NCI-H748 (cell line): ENCODE results near the gene GALNT16.

Experiments used
- DNase-seq: peaks from one replicate; lab custom pipeline; 2025; ENCODE audit not compliant: unreplicated experiment; lab: John Stamatoyannopoulos, UW

The GALNT16 gene

DNA sequence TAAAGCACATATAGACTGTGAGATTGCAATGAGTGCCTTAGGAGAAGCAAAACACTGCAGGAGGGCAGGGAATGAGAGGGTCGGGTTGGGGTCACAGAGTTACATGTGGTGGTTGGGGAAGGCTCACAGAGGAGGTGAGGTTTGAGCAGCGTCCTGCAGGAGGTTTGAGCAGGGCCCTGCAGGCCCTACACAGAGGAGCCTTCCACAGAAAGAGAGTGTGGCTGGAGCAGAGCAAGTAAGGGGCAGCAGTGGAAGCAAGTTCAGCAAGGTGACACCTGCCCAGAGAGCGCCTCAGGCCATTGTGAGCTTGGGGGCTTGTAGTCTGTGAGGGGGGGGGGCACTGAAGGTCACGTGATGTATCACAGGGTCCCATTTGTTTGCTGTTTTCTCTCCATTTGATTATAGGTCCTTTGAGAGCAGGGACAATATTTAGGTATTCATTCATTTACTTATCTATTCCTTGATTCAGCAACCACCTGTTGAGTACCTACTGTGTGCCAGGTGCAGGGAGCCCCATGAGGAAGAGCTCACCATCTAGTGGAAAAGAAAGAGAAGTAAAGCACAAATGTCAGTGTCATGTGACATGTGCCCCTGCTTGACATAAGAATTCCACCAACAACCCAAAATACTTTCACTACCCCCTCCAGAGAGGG lies 56.6 kb downstream of the GALNT16 start:
- DNase-seq = no peak

- DNase-seq = no peak
Measured at GRCh38 chr14:69317102-69317755, 57.3 kb downstream of the GALNT16 start.

- DNase-seq = no peak
Measured at GRCh38 chr14:69317780-69318179, 57.8 kb downstream of the GALNT16 start.

DNA sequence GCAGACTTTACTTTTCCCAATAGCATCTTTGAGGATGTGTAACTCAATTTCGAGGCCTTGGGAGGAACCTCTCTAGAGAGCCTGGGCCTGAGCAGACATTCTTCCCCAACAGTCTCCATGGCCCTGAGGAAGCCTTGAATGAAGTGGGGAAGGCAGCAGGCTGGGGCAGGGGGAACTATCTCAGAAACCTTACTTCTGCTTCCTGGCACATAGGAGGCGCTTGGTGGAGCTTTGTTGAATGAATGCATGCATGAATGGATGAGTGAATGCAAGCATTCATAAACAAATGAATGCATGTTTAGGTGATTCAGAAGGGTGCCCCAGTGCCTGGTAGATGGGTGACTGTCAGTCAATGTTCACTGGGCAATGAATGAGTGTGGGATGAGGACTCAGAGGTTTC lies 58.3 kb downstream of the GALNT16 start:
- no peak for DNase-seq

GRCh38 chr14:69318901-69319475 lies 59.0 kb downstream of the GALNT16 start:
- no peak for DNase-seq

DNA sequence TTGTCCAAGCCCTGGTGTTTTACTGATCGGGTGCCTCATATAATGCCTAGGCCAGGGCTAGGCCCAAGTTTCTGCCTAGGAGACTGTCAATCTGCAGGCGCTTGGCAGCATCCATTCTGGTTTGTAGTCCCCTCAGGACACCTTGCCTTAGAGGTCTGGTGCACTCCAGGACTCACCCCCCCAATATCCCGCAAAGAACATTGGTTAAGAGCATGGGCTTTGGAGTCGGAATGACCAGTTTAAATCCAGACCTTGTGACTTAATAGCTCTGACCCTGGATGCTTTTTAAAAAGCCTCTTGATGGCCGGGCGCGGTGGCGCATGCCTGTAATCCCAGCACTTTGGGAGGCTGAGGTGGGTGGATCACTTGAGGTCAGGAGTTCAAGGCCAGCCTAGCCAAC lies 60.0 kb downstream of the GALNT16 start:
- no peak for DNase-seq

DNA sequence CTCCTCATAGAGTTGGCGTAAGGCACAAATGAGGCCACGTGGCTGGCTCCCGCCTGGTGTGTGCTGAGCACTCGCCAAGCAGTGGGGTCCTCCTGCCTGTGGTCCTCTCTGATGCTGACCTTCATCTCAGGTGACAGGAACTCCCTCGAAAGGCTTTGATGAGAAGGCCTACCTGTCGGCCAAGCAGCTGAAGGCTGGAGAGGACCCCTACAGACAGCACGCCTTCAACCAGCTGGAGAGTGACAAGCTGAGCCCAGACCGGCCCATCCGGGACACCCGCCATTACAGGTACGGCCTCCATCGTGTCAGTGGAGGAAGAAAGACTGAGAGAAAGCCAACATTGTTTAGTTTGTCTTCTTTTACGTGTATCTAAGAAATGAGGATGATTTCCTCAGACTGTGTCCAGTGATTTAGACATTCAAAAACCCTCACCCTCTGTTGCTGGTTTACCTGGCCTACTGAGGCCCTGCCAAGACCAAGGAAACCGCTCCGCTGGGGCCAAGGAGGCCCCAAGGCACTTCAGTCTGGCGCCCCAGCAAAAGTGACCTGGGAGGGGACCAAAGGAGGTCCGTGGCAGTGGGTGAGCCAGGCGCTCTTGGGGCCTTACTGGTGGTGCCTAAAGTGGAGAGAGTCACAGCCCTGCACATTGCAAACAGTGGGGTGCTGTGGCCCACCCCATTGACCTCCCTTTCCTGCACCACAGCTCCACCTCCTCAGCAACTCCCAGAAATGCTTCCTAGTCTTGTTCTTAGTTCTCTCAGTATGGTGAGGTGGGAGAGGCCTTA lies 60.8 kb downstream of the GALNT16 start:
- no peak for DNase-seq

DNA sequence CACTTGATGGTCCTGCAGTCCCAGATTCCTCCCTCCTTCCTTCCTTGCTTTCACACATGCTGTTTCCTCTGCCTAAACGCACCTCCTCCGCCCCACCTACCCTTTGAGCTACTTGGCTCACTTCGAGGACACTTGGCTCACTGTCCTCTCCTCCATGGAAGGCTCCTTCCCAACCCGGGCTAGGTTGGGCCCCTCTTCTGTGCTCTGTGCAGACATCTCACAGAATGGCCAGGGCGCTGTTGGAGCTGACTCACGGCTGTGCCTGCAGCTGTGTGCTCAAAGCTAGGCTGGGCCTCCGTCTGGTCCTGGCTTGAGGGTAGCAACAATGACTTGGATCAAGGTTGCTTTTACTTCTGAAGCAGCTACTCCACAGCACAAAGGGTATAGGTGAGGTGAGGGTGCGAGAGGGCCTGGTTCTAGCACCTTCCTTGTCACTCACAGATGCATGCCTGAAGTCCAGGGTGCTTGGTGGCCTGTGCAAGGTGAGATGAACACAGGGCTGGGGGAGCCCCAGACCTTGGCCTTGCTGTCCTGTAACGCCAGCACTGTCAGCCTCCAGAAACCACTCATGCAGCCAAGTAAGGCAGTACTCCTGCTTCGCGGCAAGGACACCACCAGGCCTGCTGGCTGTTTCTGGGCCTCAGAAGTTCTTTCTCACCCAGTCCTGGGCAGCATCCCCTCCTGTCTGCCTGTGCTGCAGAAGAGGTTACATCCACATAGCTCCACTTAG lies 61.8 kb downstream of the GALNT16 start:
- no peak for DNase-seq

- no peak for DNase-seq
Measured at GRCh38 chr14:69323266-69323998, 63.5 kb downstream of the GALNT16 start.

GRCh38 chr14:69323999-69324282 lies 64.0 kb downstream of the GALNT16 start:
- DNase-seq = no peak

GRCh38 chr14:69324341-69324931 lies 64.5 kb downstream of the GALNT16 start:
- DNase-seq = no peak

GRCh38 chr14:69325086-69325485 lies 65.1 kb downstream of the GALNT16 start:
- no peak for DNase-seq

DNA sequence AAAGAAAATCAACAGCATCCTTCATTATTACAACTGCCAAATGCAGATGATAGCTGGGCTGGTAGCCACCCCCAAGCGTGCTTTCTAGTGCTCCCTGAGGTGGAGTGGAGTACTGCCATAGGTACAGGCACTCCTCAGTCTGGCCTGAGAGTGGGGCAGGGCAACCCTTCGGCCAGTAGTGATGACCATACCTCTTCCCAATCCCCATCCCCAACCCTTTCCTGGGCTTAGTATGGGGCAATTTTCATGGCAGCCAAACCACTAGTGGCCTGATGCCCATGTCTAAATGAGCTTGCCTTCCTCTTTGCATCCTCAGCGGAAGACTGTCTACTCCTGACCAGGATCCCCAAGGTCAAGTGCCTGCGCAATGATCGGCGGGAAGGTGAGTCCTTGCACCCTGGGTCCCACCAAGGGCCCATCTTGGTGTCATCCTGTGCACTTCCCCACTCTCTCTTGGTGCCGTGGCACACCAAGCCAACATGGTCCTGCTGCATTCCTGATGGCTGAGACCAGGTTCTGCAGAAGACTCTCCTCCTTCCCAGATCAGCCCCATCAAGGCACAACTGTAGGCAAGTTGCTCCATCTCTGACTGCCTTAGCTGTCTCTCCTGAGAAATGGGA lies 65.8 kb downstream of the GALNT16 start:
- DNase-seq = no peak

DNA sequence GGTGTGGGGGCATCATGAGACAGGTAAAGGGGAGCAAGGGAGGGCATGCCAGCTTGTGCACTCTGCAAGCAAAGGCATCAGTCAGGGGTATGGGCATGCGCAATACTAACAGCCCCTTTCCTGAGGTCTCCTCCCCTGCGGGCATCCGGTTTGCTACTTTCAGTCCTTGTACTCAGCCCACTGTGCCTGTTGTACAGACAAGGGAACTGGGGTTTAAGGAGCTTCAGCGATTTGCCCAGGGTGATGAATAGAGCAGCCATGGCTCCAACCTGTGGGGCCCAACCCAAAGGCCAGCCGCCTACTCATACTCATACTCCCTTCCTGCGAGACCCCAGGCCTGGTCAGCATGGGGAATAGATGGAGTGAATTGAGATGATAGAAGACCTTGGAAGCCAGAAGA lies 66.7 kb downstream of the GALNT16 start:
- DNase-seq = no peak

DNA sequence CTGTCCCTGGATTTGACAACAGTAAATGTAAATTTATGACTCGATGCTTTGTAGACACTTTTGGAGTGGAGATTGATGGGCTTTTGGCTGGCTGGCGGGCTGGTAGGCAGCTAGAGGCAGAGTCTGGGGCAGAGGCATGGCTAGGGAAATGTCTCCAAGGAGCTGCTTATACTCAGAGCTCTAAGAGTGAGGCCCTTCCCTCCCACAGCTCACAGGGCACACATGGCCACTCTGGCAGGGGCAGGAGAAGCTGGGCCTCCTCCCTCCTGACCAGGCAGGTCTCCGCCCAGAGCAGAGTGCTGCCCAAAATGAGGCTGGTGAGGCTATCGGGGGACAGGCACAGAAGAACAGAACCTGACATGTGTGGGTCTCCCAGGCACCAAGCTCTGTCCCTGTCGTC lies 67.5 kb downstream of the GALNT16 start:
- DNase-seq = no peak

GRCh38 chr14:69328317-69328716 lies 68.4 kb downstream of the GALNT16 start:
- DNase-seq = no peak

GRCh38 chr14:69328765-69329164 lies 68.8 kb downstream of the GALNT16 start:
- DNase-seq = peak; percentile 53

DNA sequence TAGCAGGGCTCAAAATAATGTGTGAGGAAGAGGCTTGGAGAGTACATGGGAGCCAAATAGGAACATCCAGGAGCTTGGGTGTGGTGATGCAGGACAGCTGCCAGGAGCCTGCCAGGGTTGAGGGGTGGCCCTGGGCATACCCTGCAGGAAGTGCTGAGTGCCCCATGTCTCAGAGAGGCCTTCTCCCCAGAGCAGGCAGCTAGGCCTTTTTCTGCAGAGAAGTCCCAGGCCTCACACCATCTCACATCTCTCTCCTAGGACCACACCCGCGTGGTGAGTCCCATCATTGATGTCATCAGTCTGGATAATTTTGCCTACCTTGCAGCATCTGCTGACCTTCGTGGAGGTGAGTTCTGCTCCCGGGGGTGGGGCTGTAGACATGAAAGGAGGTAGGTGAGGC lies 71.2 kb downstream of the GALNT16 start:
- DNase-seq = no peak

- no peak for DNase-seq
Measured at GRCh38 chr14:69332782-69333395, 72.9 kb downstream of the GALNT16 start.
